ENCODE results near the gene PRLHR. TPM values are rescaled to one million over a fixed set of nuclear protein-coding genes. Genes with fewer than 3 reads are reported as not detected.
"Not testable (repeated sequence)": the region's sequence is repeated elsewhere in the genome, so short reads cannot be mapped to it uniquely, and the experiment has no call there.

Gene PRLHR
- under 1 TPM in 2 of 4 donors, not detected in 2; 0.03 TPM for polyA plus RNA-seq (ENCODE audit: insufficient read length in 4 of 4)

- peak; percentile 27 to 55 (median 48) for DNase-seq (ENCODE audit: low read depth in 4 of 4, low spot score in 3 of 4)
Observed at GRCh38 chr10:118595598-118596425, at the start of gene PRLHR. Gene PRLHR, minus strand, starts transcription at chr10:118595648. Its CDS starts 404 bp downstream, at chr10:118595244.

DNA sequence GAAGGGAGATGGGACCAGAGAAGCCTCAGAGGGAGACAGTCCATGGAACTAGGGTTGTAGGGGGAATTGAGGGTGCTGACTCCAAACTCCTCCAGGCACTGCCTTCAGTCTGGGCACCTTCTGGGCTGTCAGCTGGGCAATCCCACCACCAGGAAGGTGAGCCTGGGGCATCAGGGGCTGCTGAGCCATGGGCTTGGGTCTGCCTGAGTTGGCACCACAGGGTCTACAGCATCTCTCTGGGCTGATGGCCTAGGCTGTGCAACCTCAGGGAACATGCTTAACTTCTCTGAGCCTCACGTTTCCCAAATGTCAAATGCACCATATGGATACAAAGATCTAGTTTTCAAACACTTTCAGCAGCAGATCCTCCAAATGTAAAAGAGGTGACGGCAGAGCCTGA lies 46.8 kb upstream of the PRLHR start:
- no peak for DNase-seq (ENCODE audit: low read depth in 4 of 4, low spot score in 3 of 4)

GRCh38 chr10:118638680-118639079 lies 43.2 kb upstream of the PRLHR start:
- no peak for DNase-seq (ENCODE audit: low read depth in 4 of 4, low spot score in 3 of 4)

DNA sequence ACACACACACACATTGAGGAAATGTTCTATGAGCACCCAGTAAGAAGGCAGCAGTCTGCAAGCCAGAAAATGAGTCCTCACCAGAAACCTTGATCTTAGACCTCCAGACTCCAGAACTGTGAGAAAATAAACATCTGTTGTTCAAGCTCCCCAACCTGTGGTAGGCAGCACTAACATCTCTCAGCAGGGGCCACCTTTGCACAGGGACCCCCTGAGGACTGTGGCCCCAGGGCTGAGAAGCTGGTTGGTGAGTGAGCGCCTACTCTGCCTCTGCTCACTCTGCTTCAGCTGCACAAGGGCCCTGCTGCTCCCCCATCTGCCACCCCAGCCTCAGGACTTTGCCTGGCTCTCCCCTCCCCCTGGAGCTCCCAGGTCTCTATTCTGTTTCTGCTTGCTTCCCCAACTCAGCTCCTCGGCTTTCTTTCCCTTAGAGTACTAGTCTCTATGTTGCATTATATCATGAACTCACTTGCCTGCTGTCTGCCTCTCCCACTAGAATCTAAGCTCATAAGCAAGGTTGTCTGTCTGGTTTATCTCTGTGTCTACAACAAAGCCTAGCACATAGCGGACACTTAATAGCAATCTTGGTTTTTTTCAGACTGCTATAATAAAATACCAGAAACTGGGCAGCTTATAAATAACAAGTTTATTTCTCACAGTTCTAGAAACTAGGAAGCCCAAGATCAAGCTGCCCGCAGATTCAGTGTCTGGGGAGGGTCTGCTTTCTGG lies 40.4 kb upstream of the PRLHR start:
- no peak for DNase-seq (ENCODE audit: low read depth in 4 of 4, low spot score in 3 of 4)

DNA sequence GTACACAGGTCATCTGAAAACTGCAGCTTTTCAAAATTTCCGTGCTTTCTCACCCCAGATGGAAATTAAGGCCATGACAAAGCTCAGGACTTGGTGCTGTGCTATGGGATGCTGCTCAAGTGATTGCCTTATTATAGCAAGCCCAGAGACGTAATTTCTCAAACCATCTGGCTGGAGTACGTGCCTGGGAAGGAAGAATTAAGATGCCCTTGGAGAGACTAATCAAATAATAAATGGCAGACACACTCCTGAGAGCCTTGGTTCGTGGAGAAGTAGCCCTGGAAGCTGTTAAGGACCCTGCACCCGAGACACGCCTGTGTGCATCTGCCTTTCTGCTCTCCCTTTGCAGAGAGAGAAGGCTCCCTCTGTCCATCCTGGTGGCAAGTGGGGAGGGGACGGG lies 38.3 kb upstream of the PRLHR start:
- no peak for DNase-seq (ENCODE audit: low read depth in 4 of 4, low spot score in 3 of 4)

DNA sequence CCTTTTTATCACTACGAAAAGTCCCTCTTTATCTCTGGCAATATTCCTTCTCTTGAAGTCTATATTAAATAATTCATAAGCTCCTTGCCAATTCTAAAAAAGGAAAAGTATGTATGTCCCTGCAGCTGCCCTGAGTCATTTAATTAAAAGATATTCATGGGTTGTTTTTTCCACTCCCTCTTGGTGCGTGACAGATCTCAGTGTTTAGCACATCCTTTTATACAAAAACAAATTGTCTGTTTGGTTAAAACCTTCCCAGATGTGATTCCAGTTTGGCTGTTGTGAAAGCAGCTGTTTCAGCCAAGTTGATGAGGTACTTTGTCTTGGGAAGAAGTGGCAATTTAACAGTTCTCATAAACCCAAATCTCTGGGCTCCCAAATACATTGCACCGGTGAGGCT lies 33.8 kb upstream of the PRLHR start:
- DNase-seq (ENCODE audit: low read depth in 4 of 4, low spot score in 3 of 4) = no peak

DNA sequence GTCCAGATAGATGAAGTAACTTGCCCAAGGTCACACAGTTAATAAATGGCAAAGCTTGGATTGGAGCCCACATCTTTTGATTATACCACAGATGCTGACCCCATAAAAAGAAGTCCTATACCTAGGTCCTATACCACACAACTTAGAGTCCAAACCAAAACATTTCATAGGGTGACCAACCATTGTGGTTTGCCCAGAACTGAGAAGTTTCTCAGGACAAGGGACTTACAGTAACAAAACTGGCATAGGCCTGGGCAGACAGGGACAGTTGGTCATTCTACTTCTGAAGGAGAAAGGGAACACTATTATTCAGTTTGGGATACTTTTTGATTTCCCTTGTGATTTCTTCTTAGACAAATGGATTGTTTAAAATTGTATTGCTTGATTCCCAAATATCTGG lies 32.9 kb upstream of the PRLHR start:
- no peak for DNase-seq (ENCODE audit: low read depth in 4 of 4, low spot score in 3 of 4)

DNA sequence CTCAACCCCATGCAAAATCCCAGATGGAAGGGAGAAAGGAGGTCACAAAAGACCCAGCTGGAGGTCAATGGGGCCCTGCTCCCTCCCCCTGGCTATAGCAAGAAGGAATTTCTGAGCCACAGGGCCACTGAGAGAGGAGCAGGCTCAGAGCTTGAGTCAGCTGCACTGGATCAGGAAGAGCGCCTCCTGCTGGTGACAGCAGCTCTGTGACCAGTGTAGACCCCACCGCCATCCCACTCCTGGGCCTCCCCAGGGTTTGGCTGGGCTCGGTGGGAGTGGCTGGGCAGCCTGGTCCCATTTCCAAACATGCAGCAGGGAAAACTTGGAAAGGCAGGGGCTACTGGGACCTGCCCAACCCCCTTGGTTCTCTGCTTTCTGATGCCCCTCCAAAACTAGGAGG lies 31.5 kb upstream of the PRLHR start:
- DNase-seq (ENCODE audit: low read depth in 4 of 4, low spot score in 3 of 4) = no peak

- no peak for DNase-seq (ENCODE audit: low read depth in 4 of 4, low spot score in 3 of 4)
Observed at GRCh38 chr10:118625504-118625903, 30.1 kb upstream of the PRLHR start.

DNA sequence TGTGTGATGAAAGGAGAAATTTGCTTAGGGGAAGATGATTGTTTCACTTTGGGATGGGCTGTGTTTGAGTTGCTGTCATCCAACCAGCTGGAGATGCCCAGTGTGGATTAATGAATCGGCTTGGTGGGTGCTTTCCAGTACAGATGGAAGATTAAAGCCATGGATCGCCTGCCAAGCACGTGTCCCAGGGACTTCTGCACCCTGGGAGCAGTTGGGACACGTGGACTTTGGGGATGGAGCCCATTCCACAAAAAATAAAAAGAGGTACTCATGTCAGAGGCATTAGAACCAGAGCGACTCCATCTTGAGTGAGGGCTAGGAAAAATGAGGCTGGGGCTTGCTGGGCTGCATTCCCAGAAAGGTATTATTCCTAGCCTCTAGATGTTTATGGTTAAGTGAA lies 29.3 kb upstream of the PRLHR start:
- no peak for DNase-seq (ENCODE audit: low read depth in 4 of 4, low spot score in 3 of 4)

DNA sequence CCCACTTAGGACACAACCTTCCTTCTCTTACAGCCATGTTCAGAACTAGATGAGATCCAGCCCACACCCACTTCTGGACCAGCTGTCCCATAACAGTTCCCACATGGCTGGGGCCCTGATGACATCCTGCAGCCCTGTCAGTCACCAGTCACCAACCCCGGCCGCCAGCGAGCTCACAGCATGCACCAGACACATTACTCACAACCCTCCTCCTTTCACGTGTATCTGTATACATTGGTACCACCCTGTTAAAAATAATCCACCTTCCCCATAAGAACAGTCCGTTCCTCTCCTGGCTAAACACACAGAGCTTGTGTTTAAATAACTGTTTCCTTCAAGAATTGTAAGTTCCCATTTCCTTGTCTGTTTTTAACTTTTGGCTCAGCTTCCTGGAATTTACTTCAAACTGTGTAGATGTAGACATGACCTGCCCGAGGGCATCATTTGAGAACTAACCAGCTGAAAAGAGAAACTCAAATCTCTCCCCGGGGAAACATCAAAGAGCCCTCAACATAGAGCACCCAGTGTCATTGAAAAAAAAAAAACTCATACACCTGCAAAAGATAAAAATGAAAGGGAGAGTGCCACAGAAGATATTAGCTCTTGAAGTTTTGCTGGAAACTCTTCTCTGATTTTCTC lies 26.0 kb upstream of the PRLHR start:
- DNase-seq (ENCODE audit: low read depth in 4 of 4, low spot score in 3 of 4) = no peak

DNA sequence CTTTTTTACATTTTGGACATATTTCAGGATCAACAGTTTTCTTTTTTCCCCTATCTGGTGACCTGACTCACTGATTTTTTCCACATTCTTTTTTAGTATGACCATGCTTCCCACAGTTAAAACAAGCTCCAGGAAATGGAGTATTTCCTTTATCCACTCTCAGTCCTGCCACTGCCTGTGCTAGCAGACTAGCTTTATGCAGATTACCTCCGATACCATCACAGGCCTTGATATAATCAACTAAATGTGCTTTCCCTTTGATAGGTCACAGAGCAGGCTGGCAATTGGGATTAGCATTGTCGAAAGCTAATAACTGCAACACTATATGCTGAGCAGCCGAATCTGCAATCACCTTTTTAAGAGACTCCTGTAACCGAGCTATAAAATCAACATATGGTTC lies 18.4 kb upstream of the PRLHR start:
- DNase-seq (ENCODE audit: low read depth in 4 of 4, low spot score in 3 of 4) = not testable (repeated sequence)

DNA sequence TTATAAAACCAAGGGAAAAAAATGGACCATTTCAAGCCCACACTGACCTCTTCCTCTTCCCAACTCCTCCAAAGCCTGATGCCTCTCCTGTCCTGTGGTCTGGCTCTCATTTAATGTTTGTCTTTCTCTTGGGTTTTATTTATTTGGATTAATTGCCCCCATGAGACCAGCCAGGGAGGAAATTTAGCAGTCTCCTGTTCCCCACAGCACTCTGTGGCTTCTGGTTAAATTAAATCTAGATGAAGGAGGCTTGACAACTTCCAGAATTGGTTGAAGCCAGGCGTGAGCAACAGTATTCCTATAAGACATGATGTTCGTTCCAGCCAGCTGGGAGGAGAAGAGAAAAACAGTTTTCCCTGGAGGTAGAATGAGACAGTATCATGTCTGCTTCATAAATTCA lies 15.1 kb upstream of the PRLHR start:
- DNase-seq (ENCODE audit: low read depth in 4 of 4, low spot score in 3 of 4) = no peak

- DNase-seq (ENCODE audit: low read depth in 4 of 4, low spot score in 3 of 4) = no peak
Observed at GRCh38 chr10:118607768-118608354, 12.4 kb upstream of the PRLHR start.

GRCh38 chr10:118605694-118606093 lies 10.2 kb upstream of the PRLHR start:
- DNase-seq (ENCODE audit: low read depth in 4 of 4, low spot score in 3 of 4) = no peak

DNA sequence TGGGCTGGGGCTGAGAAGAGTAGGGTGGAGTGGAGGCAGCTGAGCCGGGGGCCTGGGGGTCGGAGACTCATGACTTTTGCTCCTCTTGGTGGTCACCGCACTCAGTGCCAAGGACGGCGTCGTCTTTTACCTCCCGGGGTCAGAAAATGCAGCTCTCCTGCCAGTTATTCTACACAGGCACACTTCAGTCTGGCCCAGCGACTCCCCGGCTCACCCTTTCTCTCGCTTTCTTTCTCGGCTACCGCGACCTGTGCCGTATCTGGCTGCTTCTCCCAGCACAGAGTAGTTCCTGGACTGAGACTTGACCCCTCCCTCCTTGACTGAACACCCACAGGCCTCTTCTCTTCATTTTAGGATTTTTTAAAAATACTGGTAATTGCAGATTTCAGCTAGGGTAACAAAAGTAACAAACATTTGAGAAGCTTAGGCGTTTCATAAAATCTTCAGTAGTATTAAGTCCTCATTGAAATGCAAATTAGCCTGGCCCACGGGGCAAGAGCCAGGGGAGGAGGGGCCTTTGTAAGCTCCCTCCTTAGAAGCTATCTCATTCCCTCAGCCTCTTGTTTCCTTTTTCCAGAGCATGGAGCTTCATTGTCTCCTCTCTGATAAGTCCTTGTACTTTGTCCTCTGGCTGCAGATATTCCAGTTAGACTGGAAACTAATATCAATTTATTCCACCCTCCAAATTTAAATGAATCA lies 1.1 kb upstream of the PRLHR start:
- no peak for DNase-seq (ENCODE audit: low read depth in 4 of 4, low spot score in 3 of 4)

- no peak for DNase-seq (ENCODE audit: low read depth in 4 of 4, low spot score in 3 of 4)
Observed at GRCh38 chr10:118595064-118595420, 406 bp downstream of the PRLHR start.

DNA sequence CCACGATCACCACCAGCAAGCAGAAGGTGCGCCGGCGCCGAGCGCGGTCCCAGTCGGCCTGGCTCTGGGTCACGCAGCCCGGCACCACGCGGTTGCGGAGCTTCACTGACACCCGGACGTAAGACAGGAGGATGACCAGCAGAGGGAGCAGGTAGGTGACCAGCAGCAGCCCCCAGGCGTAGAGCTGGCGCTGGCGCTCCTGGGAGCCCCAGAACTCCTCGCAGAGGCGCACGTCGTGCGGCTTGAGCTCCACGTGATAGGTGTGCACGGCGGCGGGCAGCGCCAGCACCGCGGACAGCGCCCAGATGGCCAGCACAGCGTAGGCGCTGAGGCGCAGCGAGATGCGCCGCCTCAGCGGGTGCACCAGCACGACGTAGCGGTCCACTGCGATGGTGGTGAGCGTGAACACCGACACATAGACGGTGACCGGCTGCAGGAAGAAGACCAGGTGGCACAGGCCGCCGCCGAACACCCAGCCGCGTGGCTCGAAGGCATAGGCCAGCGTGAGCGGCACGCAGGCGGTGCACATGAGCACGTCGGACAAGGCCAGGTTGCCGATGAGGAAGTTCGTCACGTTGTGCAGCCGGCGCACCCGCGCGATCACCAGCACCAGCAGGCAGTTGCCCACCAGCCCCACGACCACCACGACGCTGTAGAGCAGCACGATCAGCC lies 920 bp downstream of the PRLHR start:
- peak; percentile 52 to 69 (median 56) for DNase-seq (ENCODE audit: low read depth in 4 of 4, low spot score in 3 of 4)

DNA sequence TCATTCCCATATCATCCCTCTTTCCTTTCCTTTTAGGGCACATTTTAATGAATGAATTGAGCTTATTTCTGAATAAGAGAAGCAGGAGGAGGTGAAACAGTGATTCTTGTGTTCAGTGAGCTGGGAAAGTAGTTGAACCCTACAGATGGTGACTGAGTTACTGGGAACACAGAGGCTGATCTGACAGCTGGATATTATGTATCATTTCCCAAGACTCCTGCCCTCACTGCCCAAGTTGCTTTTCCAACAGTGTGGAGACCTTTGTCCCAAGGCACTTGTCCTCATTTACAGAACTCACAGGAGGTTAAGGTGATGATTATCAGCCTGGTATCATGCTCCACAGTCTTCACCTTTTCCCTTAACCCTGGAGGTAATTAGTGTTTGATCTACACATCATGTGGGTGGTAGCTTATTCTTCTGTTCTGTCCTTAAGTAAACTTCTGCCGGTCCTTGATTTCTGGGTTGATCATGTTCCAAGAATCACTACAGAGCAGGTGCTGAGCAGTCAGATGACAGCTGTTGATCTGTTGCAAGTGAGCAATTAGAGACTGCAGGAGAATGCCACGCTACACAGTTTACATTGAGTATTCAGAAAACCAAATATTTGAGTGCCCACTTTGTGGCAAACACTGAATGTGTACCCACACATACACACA lies 2.6 kb downstream of the PRLHR start:
- no peak for DNase-seq (ENCODE audit: low read depth in 4 of 4, low spot score in 3 of 4)

DNA sequence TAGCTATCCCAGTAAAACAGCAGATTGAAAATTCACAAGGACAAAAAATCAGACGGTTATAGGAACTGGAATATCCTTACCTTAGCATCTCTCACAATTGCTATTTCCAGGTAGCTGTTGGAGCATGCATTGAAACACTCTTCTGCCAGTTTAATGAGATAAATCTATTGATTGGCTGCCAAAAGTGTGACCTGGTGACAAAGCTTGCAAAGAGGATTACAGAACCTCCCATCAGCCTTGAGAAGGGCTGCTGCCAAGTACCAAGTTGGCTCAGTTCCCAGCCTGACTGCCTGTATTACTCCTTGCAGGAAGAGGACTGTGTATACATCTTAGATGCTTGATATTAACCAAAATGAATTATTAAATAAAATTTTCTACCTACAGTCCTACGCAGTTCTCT lies 5.1 kb downstream of the PRLHR start:
- DNase-seq (ENCODE audit: low read depth in 4 of 4, low spot score in 3 of 4) = no peak

Measured in left renal pelvis (tissue), 4 donors.